GM10266 (cell line): ENCODE measurements around the gene ANAPC2.

Experiments
- DNase-seq: peaks from one replicate; pipeline ENCODE4 v3.0.0; 2012; ENCODE audit errors: extremely low spot score
- CTCF ChIP-seq: IDR thresholded peaks from 2 replicates; pipeline ENCODE4 v1.5.1; 2012; ENCODE audit warnings: mild to moderate bottlenecking, low read depth; ENCODE audit not compliant: control insufficient read depth, insufficient read depth; ENCODE audit errors: missing control alignments

Gene ANAPC2

GRCh38 chr9:137220317-137221094 lies 32.1 kb upstream of the ANAPC2 start:
- no peak for DNase-seq
- TF ChIP-seq CTCF: no peak

- DNase-seq: no peak
- TF ChIP-seq CTCF: no peak
These were observed 31.5 kb upstream of the ANAPC2 start for GRCh38 chr9:137219757-137220316.

DNA sequence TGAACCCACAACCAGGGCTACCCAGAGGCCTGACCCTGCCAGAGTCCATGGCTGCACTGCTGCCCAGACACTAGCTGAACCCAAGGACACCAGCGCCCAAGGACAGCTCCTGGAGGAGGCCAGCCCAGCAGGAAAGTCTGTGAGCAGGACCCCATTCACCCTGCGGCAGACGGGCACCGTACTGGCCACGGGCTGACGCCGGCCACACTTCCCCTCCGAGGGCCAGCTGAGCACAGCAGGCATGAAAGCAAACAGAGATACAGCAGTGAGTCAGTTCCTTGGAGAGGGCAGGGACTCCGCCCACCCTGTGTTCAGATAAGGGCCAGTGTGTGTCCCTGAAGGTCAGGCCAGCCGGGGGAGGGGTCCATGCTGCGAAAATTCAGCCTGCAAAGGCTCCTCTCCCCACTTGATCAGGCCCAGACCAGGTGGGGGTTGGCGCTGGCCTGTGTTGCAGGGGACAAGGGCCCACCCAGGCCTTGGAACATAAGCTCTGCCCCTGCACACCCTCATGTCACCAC lies 30.5 kb upstream of the ANAPC2 start:
- TF ChIP-seq CTCF: no peak
- no peak for DNase-seq

DNA sequence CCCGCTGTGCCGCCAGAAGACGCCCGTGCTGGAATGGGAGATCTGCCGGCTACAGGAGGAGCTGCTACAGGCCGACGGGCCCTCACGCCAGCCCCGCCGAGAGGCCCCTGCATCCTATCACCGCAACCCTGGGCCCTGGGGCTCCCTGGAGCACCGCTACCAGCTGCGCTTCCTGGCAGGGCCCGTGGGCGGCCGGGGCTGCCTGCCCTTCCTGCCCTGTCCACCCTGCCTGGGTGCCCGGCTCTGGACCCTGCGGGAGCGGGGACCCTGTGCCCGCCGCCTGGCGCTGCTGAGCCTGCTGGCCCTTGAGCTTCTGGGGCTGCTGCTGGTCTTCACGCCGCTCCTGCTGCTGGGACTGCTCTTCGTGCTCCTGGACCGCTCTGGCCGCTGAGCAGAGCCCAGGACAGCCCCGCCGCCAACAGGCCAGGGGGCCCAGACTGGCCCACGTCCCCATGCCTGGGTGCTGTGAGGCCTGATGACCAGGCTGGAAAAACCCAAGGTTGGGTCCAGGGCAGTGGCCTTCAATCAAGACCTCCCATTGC lies 29.9 kb upstream of the ANAPC2 start:
- no peak for DNase-seq

GRCh38 chr9:137217276-137218211 lies 29.2 kb upstream of the ANAPC2 start:
- TF ChIP-seq CTCF: no peak
- DNase-seq: no peak

More for the DNA sequence above, 29.9 kb upstream of the ANAPC2 start:
- TF ChIP-seq CTCF: no peak

GRCh38 chr9:137216188-137216965 lies 28.0 kb upstream of the ANAPC2 start:
- DNase-seq: no peak

More at GRCh38 chr9:137216188-137216965, 28.0 kb upstream of the ANAPC2 start:
- no peak for TF ChIP-seq CTCF
